Mesodermal cell (in vitro differentiated cells): ENCODE data around the gene PTPN14.

Experiments
- H3K27ac ChIP-seq: 2 replicates; pipeline ENCODE4 v1.7.0; 2013; ENCODE audit warnings: mild to moderate bottlenecking, low read depth, low read length, moderate library complexity; ENCODE audit not compliant: severe bottlenecking
- H3K36me3 ChIP-seq: 2 replicates; pipeline ENCODE4 v1.7.1; 2013; ENCODE audit warnings: mild to moderate bottlenecking, low read length, moderate library complexity; ENCODE audit not compliant: control insufficient read depth, insufficient read depth
- H3K4me1 ChIP-seq: one replicate; pipeline ENCODE4 v1.7.1; 2013; ENCODE audit warnings: mild to moderate bottlenecking, low read length; ENCODE audit not compliant: insufficient read depth, control insufficient read depth, poor library complexity, severe bottlenecking
- H3K4me3 ChIP-seq: 2 replicates; pipeline ENCODE4 v1.7.0; 2013; ENCODE audit warnings: low read length, control low read depth, mild to moderate bottlenecking; ENCODE audit not compliant: insufficient read depth, poor library complexity, severe bottlenecking; ENCODE audit errors: extremely low read depth
- H3K9me3 ChIP-seq: 2 replicates; pipeline ENCODE4 v1.7.1; 2013; ENCODE audit warnings: mild to moderate bottlenecking, low read length, moderate library complexity; ENCODE audit not compliant: control insufficient read depth
- whole genome bisulfite sequencing, 2 experiments: methylation state at CpG; one replicate each; pipeline ENCODE4 v1.1.5; 2013; ENCODE audit warnings: missing lambda C conversion rate in 2 of 2; ENCODE audit not compliant: insufficient coverage in 2 of 2; 5-methylcytosine and 5-hydroxymethylcytosine counted together

Gene PTPN14

DNA sequence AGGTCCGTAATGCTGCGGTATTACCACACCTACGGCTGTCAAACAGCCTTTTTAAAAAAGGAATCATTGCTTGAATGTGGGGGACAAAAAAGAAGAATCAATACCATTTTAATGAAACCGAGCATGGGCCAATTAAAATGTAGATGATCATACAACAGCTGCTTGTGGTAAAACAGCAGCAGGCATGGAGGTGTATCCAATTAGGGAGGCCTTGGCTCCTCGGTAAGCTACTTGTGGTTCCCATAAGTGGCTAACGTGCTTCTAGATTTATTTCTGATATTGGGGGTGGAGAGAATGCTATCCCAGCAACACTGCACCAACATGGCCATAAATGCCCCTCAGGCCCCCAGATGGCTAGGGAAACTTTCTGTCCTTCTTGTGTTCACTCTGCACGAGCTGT lies 1.8 kb downstream of the PTPN14 start:
- Histone ChIP-seq H3K4me1 (peaks cover 34% of the 10 kb centered on the region), H3K27ac (no peak overlapping the region), H3K9me3 (no peaks in the 10 kb centered on the region), H3K4me3 (peak overlapping the region; percentile 94), H3K36me3 (peaks cover 16% of the 10 kb centered on the region)
- WGBS, 2 experiments, result 43 to 67% methylated on average over 2 to 4 of the region's 7 CpGs

DNA sequence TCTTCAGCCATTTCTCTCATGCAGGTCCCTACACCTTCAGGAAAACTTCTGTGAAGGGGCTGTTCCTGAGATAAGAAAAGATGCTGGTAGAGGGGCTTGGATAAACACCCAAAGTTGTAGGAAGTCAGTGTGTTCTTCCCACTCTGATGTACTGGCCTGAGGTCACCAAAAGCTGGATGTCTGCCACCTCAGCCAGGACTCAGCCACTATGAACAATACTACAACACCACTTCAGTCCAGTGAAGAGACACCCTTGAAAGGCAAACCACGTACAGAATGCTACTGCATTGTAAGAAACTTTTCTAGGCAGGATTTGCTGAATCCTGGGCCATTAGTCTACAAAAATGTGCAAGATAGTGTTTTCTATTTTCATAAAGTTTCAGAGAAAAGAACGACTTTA lies 2.4 kb downstream of the PTPN14 start:
- WGBS, 2 experiments, result 78% methylated on average over 2 of the region's 2 CpGs; no CpG with 5 or more reads in 1 of the 2 experiments
- H3K4me3 ChIP-seq, result peak overlapping the region; percentile 94
- H3K36me3 ChIP-seq, result peaks cover 16% of the 10 kb centered on the region
- no peak overlapping the region for H3K27ac ChIP-seq
- no peaks in the 10 kb centered on the region for H3K9me3 ChIP-seq
- H3K4me1 ChIP-seq, result peaks cover 34% of the 10 kb centered on the region

DNA sequence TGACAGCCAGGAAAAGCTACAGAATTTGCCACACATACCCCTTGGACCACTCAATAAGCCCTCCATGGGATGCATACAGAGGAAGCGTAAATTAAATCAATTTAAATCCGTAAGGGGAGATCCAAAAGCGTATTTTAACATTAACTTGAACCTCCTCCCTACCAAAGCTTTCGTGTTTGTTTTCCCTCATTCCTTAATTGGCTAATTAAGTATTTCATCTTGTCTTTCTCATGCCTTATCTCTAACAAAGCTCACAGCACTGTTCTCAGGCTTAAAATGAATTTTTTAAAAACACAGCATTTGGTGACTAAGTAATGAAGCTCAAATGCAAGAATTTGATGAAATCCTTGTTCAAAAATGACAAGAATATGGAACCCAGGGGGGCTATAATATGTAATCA lies 3.1 kb downstream of the PTPN14 start:
- no peak overlapping the region for H3K27ac ChIP-seq
- H3K4me3 ChIP-seq, result no peak overlapping the region
- no peaks in the 10 kb centered on the region for H3K9me3 ChIP-seq
- peaks cover 27% of the 10 kb centered on the region for H3K4me1 ChIP-seq
- peaks cover 16% of the 10 kb centered on the region for H3K36me3 ChIP-seq
- WGBS, 2 experiments, result 83 to 96% methylated on average over 4 of the region's 4 CpGs

- Histone ChIP-seq H3K4me1 (peaks cover 22% of the 10 kb centered on the region), H3K27ac (no peak overlapping the region), H3K9me3 (no peaks in the 10 kb centered on the region), H3K36me3 (peaks cover 16% of the 10 kb centered on the region), H3K4me3 (no peak overlapping the region)
Observed at GRCh38 chr1:214547747-214548146, 3.7 kb downstream of the PTPN14 start.

- H3K4me1 ChIP-seq, result peaks cover 20% of the 10 kb centered on the region
- WGBS, 2 experiments, result 84 to 94% methylated on average over 3 to 4 of the region's 6 CpGs
- peaks cover 20% of the 10 kb centered on the region for H3K36me3 ChIP-seq
- H3K4me3 ChIP-seq, result no peak overlapping the region
- no peaks in the 10 kb centered on the region for H3K9me3 ChIP-seq
- no peak overlapping the region for H3K27ac ChIP-seq
Observed at GRCh38 chr1:214546886-214547641, 4.3 kb downstream of the PTPN14 start.

- Histone ChIP-seq H3K36me3 (peaks cover 20% of the 10 kb centered on the region), H3K4me1 (peaks cover 20% of the 10 kb centered on the region), H3K9me3 (no peaks in the 10 kb centered on the region), H3K4me3 (no peak overlapping the region), H3K27ac (no peak overlapping the region)
- WGBS, 2 experiments, result 74 to 90% methylated on average over 3 to 4 of the region's 4 CpGs
Observed at GRCh38 chr1:214546084-214546483, 5.3 kb downstream of the PTPN14 start.

DNA sequence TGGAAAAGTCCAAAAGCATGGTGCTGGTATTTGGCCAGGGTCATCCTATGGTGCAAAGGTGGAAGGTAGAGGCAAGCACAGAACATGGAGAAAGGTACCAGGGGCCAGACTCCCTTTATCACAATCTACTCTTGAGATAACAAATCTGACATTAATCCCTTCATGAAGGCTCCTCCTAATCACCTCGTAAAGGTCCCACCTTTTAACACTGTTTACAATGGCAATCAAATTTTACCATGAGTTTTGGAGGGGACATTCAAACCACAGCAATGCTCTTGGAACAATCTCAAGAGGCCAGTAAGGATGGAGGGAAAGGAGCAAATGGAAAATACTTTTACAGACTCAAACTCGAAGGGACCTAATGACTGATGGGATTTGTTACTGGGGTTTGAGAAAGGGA lies 6.1 kb downstream of the PTPN14 start:
- WGBS, 2 experiments, result 94 to 100% methylated on average over 1 to 2 of the region's 2 CpGs
- peaks cover 20% of the 10 kb centered on the region for H3K4me1 ChIP-seq
- peaks cover 20% of the 10 kb centered on the region for H3K36me3 ChIP-seq
- H3K4me3 ChIP-seq, result no peak overlapping the region
- no peak overlapping the region for H3K27ac ChIP-seq
- no peaks in the 10 kb centered on the region for H3K9me3 ChIP-seq

GRCh38 chr1:214544791-214545190 lies 6.6 kb downstream of the PTPN14 start:
- Histone ChIP-seq H3K27ac (no peak overlapping the region), H3K36me3 (peaks cover 20% of the 10 kb centered on the region), H3K4me1 (peaks cover 20% of the 10 kb centered on the region), H3K4me3 (no peak overlapping the region), H3K9me3 (no peaks in the 10 kb centered on the region)
- no CpG with 5 or more reads among the region's 1 CpG for WGBS, 2 experiments

DNA sequence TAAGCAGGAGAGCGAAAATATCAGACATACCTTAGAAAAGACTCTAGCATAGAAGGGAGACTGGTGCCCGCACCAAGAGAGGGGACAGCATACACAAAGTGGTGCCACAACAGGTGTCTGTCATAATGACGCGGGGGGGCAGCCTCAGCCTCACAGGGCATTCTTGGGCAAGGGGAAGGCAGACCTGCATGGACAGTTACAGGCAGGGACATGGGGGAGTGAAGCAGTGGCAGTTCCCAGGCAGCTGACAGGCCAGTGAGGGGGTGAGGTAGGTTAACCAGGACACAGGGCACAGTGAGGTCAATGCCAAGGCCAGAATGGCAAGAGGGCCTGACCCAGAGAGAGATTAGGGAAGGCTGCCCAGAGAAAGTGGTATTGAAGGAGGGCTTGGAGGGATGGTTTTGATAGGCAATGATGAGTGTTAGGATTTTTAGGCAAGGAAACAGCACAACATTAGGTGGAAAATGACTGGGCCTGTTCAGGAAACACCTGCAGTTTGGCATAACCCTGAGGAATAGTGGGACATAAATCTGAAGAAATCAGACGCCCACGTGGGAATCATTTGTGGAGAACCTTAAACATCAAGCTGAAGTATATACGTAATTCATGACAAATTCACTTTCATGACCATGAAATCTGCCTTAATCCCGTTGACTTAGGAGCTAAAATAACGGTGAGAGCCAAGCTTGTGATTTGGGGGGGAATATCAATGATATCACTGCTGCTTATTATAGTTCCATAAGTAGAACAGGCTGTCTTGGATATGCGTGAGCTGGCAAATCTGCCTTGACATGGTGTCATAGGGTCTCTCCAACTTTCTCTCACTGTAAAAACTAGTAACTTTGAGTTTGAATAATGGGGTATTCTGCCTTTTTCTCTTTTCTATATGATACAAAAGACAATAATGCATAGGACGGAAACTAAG lies 8.9 kb downstream of the PTPN14 start:
- no peaks in the 10 kb centered on the region for H3K9me3 ChIP-seq
- H3K36me3 ChIP-seq, result peaks cover 15% of the 10 kb centered on the region
- no peak overlapping the region for H3K4me3 ChIP-seq
- H3K4me1 ChIP-seq, result peaks cover 12% of the 10 kb centered on the region
- H3K27ac ChIP-seq, result no peak overlapping the region
- WGBS, 2 experiments, result 93 to 94% methylated on average over 7 to 8 of the region's 11 CpGs

DNA sequence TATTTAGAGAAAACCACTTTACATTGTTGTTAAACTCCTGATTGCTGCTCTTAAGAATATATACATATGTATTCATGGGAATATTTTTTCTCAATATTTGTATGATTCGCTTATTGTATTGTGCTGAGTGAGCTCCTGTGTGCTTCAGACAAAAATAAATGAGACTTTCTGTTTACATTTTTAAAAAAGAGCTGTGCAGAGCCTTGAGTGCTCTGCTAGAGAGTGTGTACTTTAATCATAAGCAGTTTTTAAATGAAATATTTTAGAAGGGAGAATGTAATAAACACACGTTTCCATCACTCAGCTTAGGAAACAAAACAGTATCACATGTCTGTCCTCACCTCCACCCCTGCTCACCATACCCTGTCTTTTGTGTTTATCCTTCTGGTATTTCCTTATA lies 9.7 kb downstream of the PTPN14 start:
- Histone ChIP-seq H3K4me3 (no peak overlapping the region), H3K36me3 (peaks cover 15% of the 10 kb centered on the region), H3K27ac (no peak overlapping the region), H3K9me3 (no peaks in the 10 kb centered on the region), H3K4me1 (peaks cover 4% of the 10 kb centered on the region)
- no CpG with 5 or more reads among the region's 2 CpGs for WGBS, 2 experiments

- Histone ChIP-seq H3K36me3 (peaks cover 10% of the 10 kb centered on the region), H3K4me1 (peaks cover 4% of the 10 kb centered on the region), H3K9me3 (no peaks in the 10 kb centered on the region), H3K27ac (no peak overlapping the region), H3K4me3 (no peak overlapping the region)
- WGBS, 2 experiments, result 94% methylated on average over 2 of the region's 2 CpGs; no CpG with 5 or more reads in 1 of the 2 experiments
Observed at GRCh38 chr1:214541206-214541605, 10.2 kb downstream of the PTPN14 start.
